Liver (tissue), 9 donors: ENCODE results near the gene ATAD3A. TPM values are rescaled to one million over a fixed set of nuclear protein-coding genes. Genes with fewer than 3 reads are reported as not detected.

Source experiments
- DNase-seq: peaks from one replicate; pipeline ENCODE4 v3.0.0-alpha.2; 2017; ENCODE audit warnings: low spot score
- H3K27ac ChIP-seq, 2 donors: one replicate each; pipeline ENCODE4 v1.7.0; 2013; ENCODE audit warnings: inconsistent platforms in 2 of 2, low read length in 2 of 2, control low read depth in 1 of 2, low read depth in 1 of 2, mild to moderate bottlenecking in 1 of 2
- H3K27me3 ChIP-seq, 4 donors: one replicate each; pipeline versions ENCODE4 v1.6.1 to v1.7.0; 2013; ENCODE audit warnings: low read length in 3 of 4, inconsistent platforms in 1 of 4, mild to moderate bottlenecking in 1 of 4, moderate library complexity in 1 of 4; ENCODE audit not compliant: control insufficient read depth in 4 of 4, insufficient read depth in 4 of 4
- H3K36me3 ChIP-seq, 4 donors: one replicate each; pipeline versions ENCODE4 v1.6.1 to v1.7.0; 2013; ENCODE audit warnings: low read length in 3 of 4, mild to moderate bottlenecking in 3 of 4, low read depth in 1 of 4, moderate library complexity in 1 of 4; ENCODE audit not compliant: control insufficient read depth in 4 of 4, insufficient read depth in 3 of 4
- H3K4me1 ChIP-seq, 4 donors: one replicate each; pipeline versions ENCODE4 v1.6.1 to v1.7.0; 2013; ENCODE audit warnings: low read length in 3 of 4, mild to moderate bottlenecking in 3 of 4, moderate library complexity in 1 of 4; ENCODE audit not compliant: control insufficient read depth in 4 of 4, insufficient read depth in 4 of 4
- H3K4me3 ChIP-seq, 3 donors: one replicate each; pipeline versions ENCODE4 v1.6.1 to v1.7.0; 2013; ENCODE audit warnings: low read length in 3 of 3, control low read depth in 1 of 3, low read depth in 1 of 3, mild to moderate bottlenecking in 1 of 3
- H3K9ac ChIP-seq, 2 donors: one replicate each; pipeline ENCODE4 v1.7.0; 2013; ENCODE audit warnings: low read length in 2 of 2, mild to moderate bottlenecking in 2 of 2, moderate library complexity in 2 of 2, control low read depth in 1 of 2, low read depth in 1 of 2
- H3K9me3 ChIP-seq, 4 donors: one replicate each; pipeline versions ENCODE4 v1.6.1 to v1.7.0; 2013; ENCODE audit warnings: low read length in 3 of 4; ENCODE audit not compliant: control insufficient read depth in 4 of 4
- ATF3 ChIP-seq: IDR thresholded peaks from 2 replicates; pipeline ENCODE4 v1.6.1; 2016; ENCODE audit warnings: antibody characterized with exemption
- CTCF ChIP-seq: fragments of 150-350 bp; IDR thresholded peaks from 2 replicates; pipeline ENCODE4 v1.5.1; 2017; ENCODE audit warnings: improper control_type of control experiment, low read depth, low read length; ENCODE audit not compliant: missing input control
- EGR1 ChIP-seq, 2 donors: IDR thresholded peaks; 2 replicates each; pipeline ENCODE4 v1.6.1; 2016 to 2018; ENCODE audit warnings: antibody characterized with exemption in 2 of 2, low read depth in 2 of 2
- FOXA1 ChIP-seq: IDR thresholded peaks from 2 replicates; pipeline ENCODE4 v1.6.1; 2016; ENCODE audit warnings: antibody characterized with exemption
- FOXA2 ChIP-seq: IDR thresholded peaks from 2 replicates; pipeline ENCODE4 v1.6.1; 2016; ENCODE audit warnings: antibody characterized with exemption
- GABPA ChIP-seq, 2 donors: IDR thresholded peaks in 1 of 2; conservative IDR thresholded peaks in 1 of 2; 2 replicates each; pipeline ENCODE4 v1.6.1; 2016; ENCODE audit warnings: antibody characterized with exemption in 2 of 2, mild to moderate bottlenecking in 1 of 2, moderate library complexity in 1 of 2
- HNF4A ChIP-seq, 2 donors: conservative IDR thresholded peaks; 2 replicates each; pipeline ENCODE4 v1.6.1; 2016; ENCODE audit warnings: antibody characterized with exemption in 2 of 2, mild to moderate bottlenecking in 2 of 2
- HNF4G ChIP-seq: IDR thresholded peaks from 2 replicates; pipeline ENCODE4 v1.6.1; 2016; ENCODE audit warnings: antibody characterized with exemption
- JUND ChIP-seq, 2 donors: IDR thresholded peaks; 2 replicates each; pipeline ENCODE4 v1.6.1; 2016; ENCODE audit warnings: antibody characterized with exemption in 2 of 2
- NR2F2 ChIP-seq: IDR thresholded peaks from 2 replicates; pipeline ENCODE4 v1.6.1; 2016; ENCODE audit warnings: antibody characterized with exemption
- RAD21 ChIP-seq, 2 donors: IDR thresholded peaks; 2 replicates each; pipeline ENCODE4 v1.6.1; 2016; ENCODE audit warnings: antibody characterized with exemption in 2 of 2, mild to moderate bottlenecking in 2 of 2
- RXRA ChIP-seq, 2 donors: IDR thresholded peaks; 2 replicates each; pipeline ENCODE4 v1.6.1; 2017 to 2018; ENCODE audit warnings: antibody characterized with exemption in 2 of 2, mild to moderate bottlenecking in 1 of 2
- SP1 ChIP-seq: IDR thresholded peaks from 2 replicates; pipeline ENCODE4 v1.6.1; 2018; ENCODE audit warnings: antibody characterized with exemption, mild to moderate bottlenecking
- TAF1 ChIP-seq: conservative IDR thresholded peaks from 2 replicates; pipeline ENCODE4 v1.6.1; 2016; ENCODE audit warnings: antibody characterized with exemption, mild to moderate bottlenecking
- ZBTB33 ChIP-seq: IDR thresholded peaks from 2 replicates; pipeline ENCODE4 v1.6.1; 2016; ENCODE audit warnings: antibody characterized with exemption
- WGBS: extraction: QIAGEN DNeasy Blood & Tissue Kit; methylation state at CpG from one replicate; pipeline ENCODE4 v1.1.7; 2013; 5-methylcytosine and 5-hydroxymethylcytosine counted together
- polyA plus RNA-seq, 2 donors: library from polyadenylated mRNA; stranded (reverse) in 1 of 2; unstranded in 1 of 2; fragments of 200-250 nt in 1 of 2; fragments of >200 nt in 1 of 2; fragmentation: Nextera tagmentation in 1 of 2; extraction: Ambion mirVana in 1 of 2; gene quantifications; one replicate each; pipeline versions ENCODE4 v1.2.1 to v1.2.3, GENCODE V29; 2013 to 2015
- total RNA-seq, 2 donors: library from RNA; depleted of rRNA; stranded (reverse); fragments of >200 nt; gene quantifications; one replicate each; pipeline ENCODE4 v1.2.3, GENCODE V29; 2014
- TF ChIP-seq, protein P1 (sequence below): IDR thresholded peaks from 2 replicates; pipeline ENCODE4 v1.6.1; 2016; ENCODE audit warnings: antibody characterized with exemption
- TF ChIP-seq, protein P2 (sequence below): IDR thresholded peaks from 2 replicates; pipeline ENCODE4 v1.6.1; 2016; ENCODE audit warnings: antibody characterized with exemption, mild to moderate bottlenecking
- donor health status: healthy.
- donor health status: healthy.
- donor health status: healthy.
- donor health status: healthy.
- donor health status: healthy.

The ATAD3A gene
- total and polyA plus RNA-seq, 4 donors: 7.2 to 20.0 (median 15.8) TPM

DNA sequence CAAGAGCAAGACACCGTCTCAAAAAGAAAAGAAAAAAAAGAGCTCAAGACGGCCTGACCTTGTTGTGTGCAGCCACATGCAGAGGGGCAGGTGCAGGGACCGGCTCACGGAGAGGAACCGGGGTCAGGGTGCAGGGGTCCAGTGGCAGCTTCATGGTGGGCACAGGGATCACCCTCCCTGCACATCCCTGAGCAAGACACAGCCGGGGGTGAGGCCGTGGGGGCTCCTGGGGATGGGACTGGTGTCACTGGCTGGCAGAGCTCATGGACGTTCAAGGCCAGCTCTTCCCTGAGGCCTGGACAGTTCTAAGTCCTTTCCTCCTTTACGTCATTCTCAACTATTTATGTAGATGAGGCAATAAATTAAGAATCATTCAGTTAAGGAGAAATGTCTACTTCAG is 35.0 kb downstream of the ATAD3A start:
- no peak overlapping the region for H3K9ac ChIP-seq
- DNase-seq: no peak
- no peak overlapping the region for H3K27ac ChIP-seq
- H3K9me3 ChIP-seq: no peaks in the 10 kb centered on the region
- H3K4me1 ChIP-seq: peaks cover 0 to 13% (median 1%) of the 10 kb centered on the region in 4 donors
- TF ChIP-seq GABPA (IDR thresholded peaks at IDR 0.05 in 1 of 2, conservative IDR thresholded peaks at IDR 0.05 in 1 of 2): no peak
- TF ChIP-seq NR2F2: no peak
- no peak for TF ChIP-seq FOXA2
- no peak for TF ChIP-seq ATF3
- TF ChIP-seq SP1: no peak
- no peak for TF ChIP-seq ZBTB33
- TF ChIP-seq JUND (IDR thresholded peaks at IDR 0.05): no peak
- no peak for TF ChIP-seq RXRA (IDR thresholded peaks at IDR 0.05)
- TF ChIP-seq HNF4G: no peak
- TF ChIP-seq RAD21 (IDR thresholded peaks at IDR 0.05): no peak
- no peak for TF ChIP-seq HNF4A (conservative IDR thresholded peaks at IDR 0.05)
- no peak for TF ChIP-seq FOXA1
- H3K36me3 ChIP-seq: peaks cover 0 to 9% (median 2%) of the 10 kb centered on the region in 4 donors
- 94% methylated on average over 9 of the region's 9 CpGs for WGBS
- H3K27me3 ChIP-seq: no peaks in the 10 kb centered on the region
- H3K4me3 ChIP-seq: no peak overlapping the region

DNA sequence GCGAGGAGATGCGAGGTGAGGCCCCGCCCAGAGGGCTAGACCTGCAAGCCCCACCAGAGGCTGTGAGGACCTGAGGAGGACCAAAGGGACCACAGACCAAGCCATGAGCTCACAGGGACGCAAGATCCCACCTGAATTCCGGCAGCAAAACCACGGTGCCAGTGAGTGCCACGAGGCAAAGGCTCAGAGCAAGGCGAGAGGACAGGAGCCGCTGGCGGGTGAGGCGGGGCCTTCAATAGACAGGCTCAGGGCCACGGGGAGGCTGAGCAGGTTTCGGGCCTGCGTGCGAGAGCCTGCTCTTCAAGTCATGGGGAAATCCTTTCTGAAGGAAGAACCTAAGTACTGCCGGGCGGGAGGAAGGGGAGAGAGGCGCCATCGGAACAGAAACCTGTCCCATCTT is 35.5 kb downstream of the ATAD3A start:
- Histone ChIP-seq H3K4me1 (peaks cover 0 to 13% (median 1%) of the 10 kb centered on the region in 4 donors), H3K4me3 (no peak overlapping the region), H3K36me3 (peaks cover 0 to 8% (median 2%) of the 10 kb centered on the region in 4 donors), H3K9me3 (no peaks in the 10 kb centered on the region), H3K27me3 (no peaks in the 10 kb centered on the region), H3K27ac (no peak overlapping the region), H3K9ac (no peak overlapping the region)
- no peak for DNase-seq
- TF ChIP-seq GABPA (IDR thresholded peaks at IDR 0.05 in 1 of 2, conservative IDR thresholded peaks at IDR 0.05 in 1 of 2) (no peak), HNF4A (conservative IDR thresholded peaks at IDR 0.05) (no peak), JUND (IDR thresholded peaks at IDR 0.05) (no peak), HNF4G (no peak), NR2F2 (no peak), SP1 (no peak), ATF3 (no peak), CTCF (no peak), FOXA2 (no peak), RXRA (IDR thresholded peaks at IDR 0.05) (no peak), FOXA1 (no peak), EGR1 (IDR thresholded peaks at IDR 0.05; ENCODE audit: low read depth in 2 of 2) (no peak), TAF1 (no peak), RAD21 (IDR thresholded peaks at IDR 0.05) (no peak)
- TF ChIP-seq, protein P1, sequence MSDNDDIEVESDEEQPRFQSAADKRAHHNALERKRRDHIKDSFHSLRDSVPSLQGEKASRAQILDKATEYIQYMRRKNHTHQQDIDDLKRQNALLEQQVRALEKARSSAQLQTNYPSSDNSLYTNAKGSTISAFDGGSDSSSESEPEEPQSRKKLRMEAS: no peak
- TF ChIP-seq, protein P2, sequence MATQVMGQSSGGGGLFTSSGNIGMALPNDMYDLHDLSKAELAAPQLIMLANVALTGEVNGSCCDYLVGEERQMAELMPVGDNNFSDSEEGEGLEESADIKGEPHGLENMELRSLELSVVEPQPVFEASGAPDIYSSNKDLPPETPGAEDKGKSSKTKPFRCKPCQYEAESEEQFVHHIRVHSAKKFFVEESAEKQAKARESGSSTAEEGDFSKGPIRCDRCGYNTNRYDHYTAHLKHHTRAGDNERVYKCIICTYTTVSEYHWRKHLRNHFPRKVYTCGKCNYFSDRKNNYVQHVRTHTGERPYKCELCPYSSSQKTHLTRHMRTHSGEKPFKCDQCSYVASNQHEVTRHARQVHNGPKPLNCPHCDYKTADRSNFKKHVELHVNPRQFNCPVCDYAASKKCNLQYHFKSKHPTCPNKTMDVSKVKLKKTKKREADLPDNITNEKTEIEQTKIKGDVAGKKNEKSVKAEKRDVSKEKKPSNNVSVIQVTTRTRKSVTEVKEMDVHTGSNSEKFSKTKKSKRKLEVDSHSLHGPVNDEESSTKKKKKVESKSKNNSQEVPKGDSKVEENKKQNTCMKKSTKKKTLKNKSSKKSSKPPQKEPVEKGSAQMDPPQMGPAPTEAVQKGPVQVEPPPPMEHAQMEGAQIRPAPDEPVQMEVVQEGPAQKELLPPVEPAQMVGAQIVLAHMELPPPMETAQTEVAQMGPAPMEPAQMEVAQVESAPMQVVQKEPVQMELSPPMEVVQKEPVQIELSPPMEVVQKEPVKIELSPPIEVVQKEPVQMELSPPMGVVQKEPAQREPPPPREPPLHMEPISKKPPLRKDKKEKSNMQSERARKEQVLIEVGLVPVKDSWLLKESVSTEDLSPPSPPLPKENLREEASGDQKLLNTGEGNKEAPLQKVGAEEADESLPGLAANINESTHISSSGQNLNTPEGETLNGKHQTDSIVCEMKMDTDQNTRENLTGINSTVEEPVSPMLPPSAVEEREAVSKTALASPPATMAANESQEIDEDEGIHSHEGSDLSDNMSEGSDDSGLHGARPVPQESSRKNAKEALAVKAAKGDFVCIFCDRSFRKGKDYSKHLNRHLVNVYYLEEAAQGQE: no peak
- 97% methylated on average over 19 of the region's 19 CpGs for WGBS
